Kidney (tissue), 14 donors: ENCODE data around the gene PIP5K1B. TPM values are rescaled to one million over a fixed set of nuclear protein-coding genes. Genes with fewer than 3 reads are reported as not detected.
A peak's percentile ranks its signal among the peaks of the same experiment; 100 is the strongest.

ENCODE experiments used
- DNase-seq, 5 donors: peaks; one replicate each; pipeline ENCODE4 v3.0.0-alpha.2; 2013 to 2020
- FAIRE-seq: peaks from 2 replicates; lab custom pipeline; 2012; peaks lifted over from hg19 to GRCh38; lab: Jason Lieb, UNC
- H3K27ac ChIP-seq, 2 donors: one replicate each; pipeline ENCODE4 v1.7.0; 2013; ENCODE audit warnings: low read depth in 2 of 2, low read length in 2 of 2, inconsistent platforms in 1 of 2
- H3K27me3 ChIP-seq: one replicate; pipeline ENCODE4 v1.7.1; 2013; ENCODE audit warnings: low read length, inconsistent platforms; ENCODE audit not compliant: control insufficient read depth, insufficient read depth
- H3K36me3 ChIP-seq, 3 donors: one replicate each; pipeline versions ENCODE4 v1.7.0 to v1.7.1; 2013; ENCODE audit warnings: low read length in 3 of 3, control low read depth in 1 of 3, inconsistent platforms in 1 of 3; ENCODE audit not compliant: insufficient read depth in 3 of 3, control insufficient read depth in 2 of 3
- H3K4me1 ChIP-seq, 3 donors: one replicate each; pipeline versions ENCODE4 v1.7.0 to v1.7.1; 2013; ENCODE audit warnings: low read length in 3 of 3, inconsistent platforms in 1 of 3, low read depth in 1 of 3; ENCODE audit not compliant: control insufficient read depth in 2 of 3, insufficient read depth in 2 of 3
- H3K4me3 ChIP-seq, 3 donors: one replicate each; pipeline versions ENCODE4 v1.7.0 to v1.8.1; 2013; ENCODE audit warnings: low read length in 3 of 3, control low read depth in 1 of 3, inconsistent platforms in 1 of 3
- H3K9ac ChIP-seq, 3 donors: one replicate each; pipeline versions ENCODE4 v1.7.0 to v1.7.1; 2013; ENCODE audit warnings: low read length in 3 of 3, control low read depth in 1 of 3, inconsistent platforms in 1 of 3
- H3K9me3 ChIP-seq, 3 donors: one replicate each; pipeline versions ENCODE4 v1.7.0 to v1.7.1; 2013; ENCODE audit warnings: low read length in 3 of 3, control low read depth in 1 of 3, inconsistent platforms in 1 of 3; ENCODE audit not compliant: control insufficient read depth in 2 of 3, insufficient read depth in 1 of 3
- intact Hi-C: fragments of 100-400 bp; cut with DNase I; formaldehyde crosslinking; loops from one replicate; pipeline ENCODE4 v1.11.1; 2022
- polyA plus RNA-seq: library from polyadenylated mRNA; stranded (reverse); fragments of 350-450 nt; fragmentation: Illumina TruSeq; extraction: RNeasy Lipid Tissue Mini Kit (QIAGEN cat#74804); gene quantifications from one replicate; pipeline ENCODE4 v1.2.3, GENCODE V29; 2014; ENCODE audit warnings: low read depth, low replicate concordance; ENCODE audit not compliant: insufficient read depth
- total RNA-seq: library from RNA; stranded (reverse); fragmentation: NEBNext Ultra II Directional; extraction: Animal tissue kit (Norgen Biotek cat#: 25700); gene quantifications from one replicate; pipeline ENCODE4 v1.2.1, GENCODE V29; 2021
- TF ChIP-seq, protein P1 (sequence below): IDR thresholded peaks from 3 replicates; pipeline ENCODE4 v1.5.1; 2012; ENCODE audit warnings: mild to moderate bottlenecking, moderate library complexity, borderline replicate concordance; ENCODE audit not compliant: insufficient read depth; ENCODE audit errors: extremely low read depth
- donor health status: control.
- donor health status: control.
- donor health status: control.
- donor health status: control.
- donor health status: control.
- donor health status: DM: yes; HTN: yes; CAD: no.
- donor health status: Normal renal cell carcinoma (clear cell type).

Gene PIP5K1B
- total and polyA plus RNA-seq, 2 donors from 2014 or later = 9.4 to 10.1 TPM

- Histone ChIP-seq H3K9me3 (no peaks in the 10 kb centered on the region), H3K4me3 (no peak overlapping the region), H3K27me3 (no peaks in the 10 kb centered on the region), H3K36me3 (no peaks in the 10 kb centered on the region), H3K27ac (no peak overlapping the region), H3K4me1 (peaks cover 0 to 8% (median 7%) of the 10 kb centered on the region in 3 donors), H3K9ac (no peak overlapping the region)
- no peak for DNase-seq
- TF ChIP-seq, protein P1, sequence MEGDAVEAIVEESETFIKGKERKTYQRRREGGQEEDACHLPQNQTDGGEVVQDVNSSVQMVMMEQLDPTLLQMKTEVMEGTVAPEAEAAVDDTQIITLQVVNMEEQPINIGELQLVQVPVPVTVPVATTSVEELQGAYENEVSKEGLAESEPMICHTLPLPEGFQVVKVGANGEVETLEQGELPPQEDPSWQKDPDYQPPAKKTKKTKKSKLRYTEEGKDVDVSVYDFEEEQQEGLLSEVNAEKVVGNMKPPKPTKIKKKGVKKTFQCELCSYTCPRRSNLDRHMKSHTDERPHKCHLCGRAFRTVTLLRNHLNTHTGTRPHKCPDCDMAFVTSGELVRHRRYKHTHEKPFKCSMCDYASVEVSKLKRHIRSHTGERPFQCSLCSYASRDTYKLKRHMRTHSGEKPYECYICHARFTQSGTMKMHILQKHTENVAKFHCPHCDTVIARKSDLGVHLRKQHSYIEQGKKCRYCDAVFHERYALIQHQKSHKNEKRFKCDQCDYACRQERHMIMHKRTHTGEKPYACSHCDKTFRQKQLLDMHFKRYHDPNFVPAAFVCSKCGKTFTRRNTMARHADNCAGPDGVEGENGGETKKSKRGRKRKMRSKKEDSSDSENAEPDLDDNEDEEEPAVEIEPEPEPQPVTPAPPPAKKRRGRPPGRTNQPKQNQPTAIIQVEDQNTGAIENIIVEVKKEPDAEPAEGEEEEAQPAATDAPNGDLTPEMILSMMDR = no peak
- no peak for FAIRE-seq
- intact Hi-C loops = no loop called here
Observed at GRCh38 chr9:68798423-68798822, 93.4 kb downstream of the PIP5K1B start.

DNA sequence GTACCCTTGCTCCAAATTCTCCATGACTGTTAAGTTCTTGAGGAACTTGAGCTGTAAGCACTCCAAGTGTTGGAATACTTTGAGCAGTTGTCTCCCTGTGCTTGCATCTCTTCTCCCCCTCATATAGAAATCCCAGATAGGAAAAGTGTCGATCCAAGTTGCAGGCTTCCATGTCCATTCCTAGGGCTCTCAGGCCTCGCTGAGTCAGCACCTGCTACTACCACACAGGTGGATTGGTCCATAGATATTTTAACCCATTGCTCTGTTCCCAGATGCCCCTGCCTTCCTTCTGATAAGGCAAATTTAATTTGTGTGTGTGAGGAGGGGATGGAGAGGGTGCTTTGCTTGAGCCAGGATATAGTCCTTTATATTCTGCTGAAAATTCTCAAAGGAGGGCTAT is 95.8 kb downstream of the PIP5K1B start:
- FAIRE-seq = no peak
- TF ChIP-seq, protein P1 = no peak
- no peak overlapping the region for H3K27ac ChIP-seq
- peaks cover 0 to 11% (median 9%) of the 10 kb centered on the region in 3 donors for H3K4me1 ChIP-seq
- no peaks in the 10 kb centered on the region for H3K27me3 ChIP-seq
- no peak overlapping the region for H3K9ac ChIP-seq
- DNase-seq = no peak
- no peaks in the 10 kb centered on the region for H3K36me3 ChIP-seq
- intact Hi-C loops = no loop called here
- no peaks in the 10 kb centered on the region for H3K9me3 ChIP-seq
- no peak overlapping the region for H3K4me3 ChIP-seq

DNA sequence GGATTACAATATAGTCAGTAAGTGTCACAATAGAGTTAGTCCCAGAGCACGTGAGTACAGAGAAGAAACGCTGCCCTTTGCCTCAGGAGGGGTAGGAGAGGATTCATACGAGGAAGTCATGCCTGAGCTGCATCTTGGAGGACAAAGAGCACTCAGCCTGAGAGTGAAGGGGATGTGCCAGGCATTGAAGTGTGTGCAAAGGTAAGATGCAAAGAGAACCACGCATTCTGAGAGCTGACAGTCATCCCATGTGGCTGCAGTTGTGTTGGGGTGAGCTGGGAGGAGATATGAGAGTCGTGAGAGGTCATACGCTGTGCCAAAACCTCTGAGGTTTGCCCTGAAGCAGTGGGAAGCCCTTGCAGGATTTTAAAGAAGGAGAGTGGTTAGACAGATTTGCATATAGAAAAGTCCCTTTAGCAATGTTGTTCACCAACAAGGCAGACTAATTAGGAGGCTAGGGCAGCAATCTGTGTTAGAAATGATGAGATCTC is 97.5 kb downstream of the PIP5K1B start:
- Histone ChIP-seq H3K9ac (no peak overlapping the region), H3K36me3 (no peaks in the 10 kb centered on the region), H3K4me3 (no peak overlapping the region), H3K27ac (no peak overlapping the region), H3K9me3 (no peaks in the 10 kb centered on the region), H3K27me3 (no peaks in the 10 kb centered on the region), H3K4me1 (peaks cover 0 to 14% (median 13%) of the 10 kb centered on the region in 3 donors)
- intact Hi-C loops = no loop called here
- TF ChIP-seq, protein P1 = no peak
- DNase-seq (peak in 1 of 5 donors; percentile 42), FAIRE-seq (no peak)
